GM18499 (cell line): Measurements from ENCODE around the gene TMEM131L.
A peak's percentile ranks its signal among the peaks of the same experiment; 100 is the strongest.

ENCODE experiments used
- ATAC-seq: cut with Tn5 transposase; IDR thresholded peaks from one replicate; pipeline ENCODE4 v1.9.1; 2021; ENCODE audit warnings: moderate number of reproducible peaks; ENCODE audit not compliant: insufficient read depth, unreplicated experiment

Gene TMEM131L

GRCh38 chr4:153471698-153472093, 5.5 kb downstream of the TMEM131L start:
- ATAC-seq, result peak; percentile 23

- ATAC-seq, result peak; percentile 32
Observed at GRCh38 chr4:153472122-153473037, 6.2 kb downstream of the TMEM131L start.

- ATAC-seq, result no peak
Observed at GRCh38 chr4:153474251-153474650, 8.1 kb downstream of the TMEM131L start.

GRCh38 chr4:153476829-153477574, 10.8 kb downstream of the TMEM131L start:
- no peak for ATAC-seq

- no peak for ATAC-seq
Observed at GRCh38 chr4:153479101-153479500, 12.9 kb downstream of the TMEM131L start.

GRCh38 chr4:153480704-153481103, 14.5 kb downstream of the TMEM131L start:
- no peak for ATAC-seq

GRCh38 chr4:153481478-153481877, 15.3 kb downstream of the TMEM131L start:
- ATAC-seq, result no peak

- no peak for ATAC-seq
Observed at GRCh38 chr4:153483432-153484418, 17.6 kb downstream of the TMEM131L start.

GRCh38 chr4:153485359-153485758, 19.2 kb downstream of the TMEM131L start:
- no peak for ATAC-seq

- ATAC-seq, result no peak
Observed at GRCh38 chr4:153485860-153486259, 19.7 kb downstream of the TMEM131L start.

- no peak for ATAC-seq
Observed at GRCh38 chr4:153486281-153487151, 20.4 kb downstream of the TMEM131L start.

GRCh38 chr4:153488006-153488891, 22.1 kb downstream of the TMEM131L start:
- ATAC-seq, result peak; percentile 28

GRCh38 chr4:153489856-153490558, 23.8 kb downstream of the TMEM131L start:
- no peak for ATAC-seq

- ATAC-seq, result no peak
Observed at GRCh38 chr4:153490985-153491483, 24.9 kb downstream of the TMEM131L start.

GRCh38 chr4:153494562-153494961, 28.4 kb downstream of the TMEM131L start:
- no peak for ATAC-seq

- no peak for ATAC-seq
Observed at GRCh38 chr4:153495480-153496193, 29.5 kb downstream of the TMEM131L start.

GRCh38 chr4:153497091-153497531, 31.0 kb downstream of the TMEM131L start:
- peak; percentile 33 for ATAC-seq
